ENCODE measurements around the gene PFKFB3.
A peak's percentile ranks its signal among the peaks of the same experiment; 100 is the strongest.

Gene PFKFB3

DNA sequence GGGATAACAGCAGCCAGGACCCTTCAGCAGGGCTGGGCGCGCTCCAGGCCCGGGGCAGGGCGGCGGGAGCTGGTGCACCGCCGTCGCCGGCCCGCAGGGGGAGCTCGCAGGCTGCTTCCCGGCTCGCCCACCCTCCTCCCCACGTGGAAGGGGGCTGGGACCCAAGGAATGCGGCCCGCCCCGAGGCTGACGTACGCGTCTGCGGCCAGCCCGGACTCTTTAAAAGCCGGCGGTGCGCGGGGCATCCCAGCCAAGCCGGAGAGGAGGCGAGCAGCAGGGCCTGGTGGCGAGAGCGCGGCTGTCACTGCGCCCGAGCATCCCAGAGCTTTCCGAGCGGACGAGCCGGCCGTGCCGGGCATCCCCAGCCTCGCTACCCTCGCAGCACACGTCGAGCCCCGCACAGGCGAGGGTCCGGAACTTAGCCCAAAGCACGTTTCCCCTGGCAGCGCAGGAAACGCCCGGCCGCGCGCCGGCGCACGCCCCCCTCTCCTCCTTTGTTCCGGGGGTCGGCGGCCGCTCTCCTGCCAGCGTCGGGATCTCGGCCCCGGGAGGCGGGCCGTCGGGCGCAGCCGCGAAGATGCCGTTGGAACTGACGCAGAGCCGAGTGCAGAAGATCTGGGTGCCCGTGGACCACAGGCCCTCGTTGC is at the start of gene PFKFB3:
TSS of gene PFKFB3 (plus strand) at position 249 of the 647 bp plus-strand sequence. CDS start at position 578, 329 bp downstream.
- peak within 1 kb of the TSS; percentile 59 for H2AFZ ChIP-seq (ENCODE audit: low read depth, low read length, severe bottlenecking)
- H3K9me3 ChIP-seq (ENCODE audit: insufficient read depth, low read length), result no peaks in the 10 kb centered on the region
- H3K9ac ChIP-seq (ENCODE audit: low read length), result peak within 1 kb of the TSS; percentile 79
- H3K4me3 ChIP-seq (ENCODE audit: insufficient read depth, low read length, poor library complexity, severe bottlenecking), result peak within 1 kb of the TSS; percentile 87
- peaks cover 27% of the 10 kb centered on the region for H3K79me2 ChIP-seq (ENCODE audit: insufficient read depth, low read length)
- H3F3A ChIP-seq (ENCODE audit: insufficient read depth), result peaks cover 16% of the 10 kb centered on the region
- peak within 1 kb of the TSS; percentile 75 for H3K27ac ChIP-seq (ENCODE audit: low read depth, low read length)
- H3K27me3 ChIP-seq (ENCODE audit: low read length), result no peaks in the 10 kb centered on the region
- TF ChIP-seq EZH2phosphoT487 (conservative IDR thresholded peaks at IDR 0.05; ENCODE audit: low read length), result no peak
- TF ChIP-seq CTCF (IDR thresholded peaks at IDR 0.05; ENCODE audit: insufficient read depth, low read length, poor library complexity, severe bottlenecking), result peak; percentile 64
- peaks cover 4% of the 10 kb centered on the region; the same call in 1 of the 2 replicates for H4K20me1 ChIP-seq (ENCODE audit: low read depth, low read length)
- H3K9me2 ChIP-seq (replicated peaks; ENCODE audit: insufficient read depth, low read length), result no peaks in the 10 kb centered on the region
- peak within 1 kb of the TSS; percentile 96 for H3K4me2 ChIP-seq (ENCODE audit: low read depth, low read length, poor library complexity, severe bottlenecking)
- no peaks in the 10 kb centered on the region for H3K36me3 ChIP-seq (ENCODE audit: low read length)

GRCh38 chr10:6153845-6154244 is 48.9 kb upstream of the PFKFB3 start:
- TF ChIP-seq EZH2phosphoT487 (conservative IDR thresholded peaks at IDR 0.05; ENCODE audit: low read length) (no peak), CTCF (IDR thresholded peaks at IDR 0.05; ENCODE audit: insufficient read depth, low read length, poor library complexity, severe bottlenecking) (no peak)
- Histone ChIP-seq H3K79me2 (ENCODE audit: insufficient read depth, low read length) (peaks cover 44% of the 10 kb centered on the region), H4K20me1 (ENCODE audit: low read depth, low read length) (no peaks in the 10 kb centered on the region), H3K27me3 (ENCODE audit: low read length) (no peaks in the 10 kb centered on the region), H3K4me2 (ENCODE audit: low read depth, low read length, poor library complexity, severe bottlenecking) (no peak overlapping the region), H3K27ac (ENCODE audit: low read depth, low read length) (no peak overlapping the region), H3K9me2 (replicated peaks; ENCODE audit: insufficient read depth, low read length) (no peaks in the 10 kb centered on the region), H3K9ac (ENCODE audit: low read length) (no peak overlapping the region), H3F3A (ENCODE audit: insufficient read depth) (no peaks in the 10 kb centered on the region), H3K9me3 (ENCODE audit: insufficient read depth, low read length) (no peaks in the 10 kb centered on the region), H3K36me3 (ENCODE audit: low read length) (no peaks in the 10 kb centered on the region), H3K4me3 (ENCODE audit: insufficient read depth, low read length, poor library complexity, severe bottlenecking) (no peak overlapping the region), H2AFZ (ENCODE audit: low read depth, low read length, severe bottlenecking) (no peak overlapping the region)

DNA sequence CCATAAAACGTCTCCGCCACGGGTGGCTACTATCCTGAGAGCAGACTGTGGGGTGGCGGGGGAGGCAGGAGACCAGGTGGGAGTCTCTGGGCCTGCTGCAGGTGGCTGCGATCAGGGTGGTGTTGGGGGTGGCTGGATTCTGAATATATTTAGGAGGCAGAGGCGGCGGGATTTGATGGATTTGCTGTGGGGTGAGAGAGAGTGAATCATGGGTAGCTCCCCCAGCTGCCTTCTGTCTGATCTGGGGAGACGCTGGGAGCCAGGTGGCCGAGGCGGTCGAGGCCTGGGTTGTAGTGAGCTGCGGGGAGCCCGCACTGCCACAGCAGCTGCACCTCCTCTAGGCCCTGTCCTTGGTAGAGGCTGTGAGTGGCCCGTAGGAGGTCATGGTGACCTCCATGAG is 48.2 kb upstream of the PFKFB3 start:
- H3K9ac ChIP-seq (ENCODE audit: low read length), result no peak overlapping the region
- H3K9me2 ChIP-seq (replicated peaks; ENCODE audit: insufficient read depth, low read length), result no peaks in the 10 kb centered on the region
- H2AFZ ChIP-seq (ENCODE audit: low read depth, low read length, severe bottlenecking), result no peak overlapping the region
- H3K27ac ChIP-seq (ENCODE audit: low read depth, low read length), result no peak overlapping the region
- no peak overlapping the region for H3K4me2 ChIP-seq (ENCODE audit: low read depth, low read length, poor library complexity, severe bottlenecking)
- no peak overlapping the region for H3K4me3 ChIP-seq (ENCODE audit: insufficient read depth, low read length, poor library complexity, severe bottlenecking)
- no peaks in the 10 kb centered on the region for H3K36me3 ChIP-seq (ENCODE audit: low read length)
- no peak for TF ChIP-seq EZH2phosphoT487 (conservative IDR thresholded peaks at IDR 0.05; ENCODE audit: low read length)
- TF ChIP-seq CTCF (IDR thresholded peaks at IDR 0.05; ENCODE audit: insufficient read depth, low read length, poor library complexity, severe bottlenecking), result no peak
- H3K27me3 ChIP-seq (ENCODE audit: low read length), result no peaks in the 10 kb centered on the region
- H4K20me1 ChIP-seq (ENCODE audit: low read depth, low read length), result no peaks in the 10 kb centered on the region
- H3F3A ChIP-seq (ENCODE audit: insufficient read depth), result no peaks in the 10 kb centered on the region
- H3K9me3 ChIP-seq (ENCODE audit: insufficient read depth, low read length), result no peaks in the 10 kb centered on the region
- H3K79me2 ChIP-seq (ENCODE audit: insufficient read depth, low read length), result peaks cover 47% of the 10 kb centered on the region

Data from SU-DHL-6 (cell line).